ENCODE results near the gene CEBPA. TPM values are rescaled to one million over a fixed set of nuclear protein-coding genes. Genes with fewer than 3 reads are reported as not detected.

CEBPA gene
- 3.2 and 3.7 TPM in 2 replicates for total RNA-seq (2021)
- long read RNA-seq = 0 reads

DNA sequence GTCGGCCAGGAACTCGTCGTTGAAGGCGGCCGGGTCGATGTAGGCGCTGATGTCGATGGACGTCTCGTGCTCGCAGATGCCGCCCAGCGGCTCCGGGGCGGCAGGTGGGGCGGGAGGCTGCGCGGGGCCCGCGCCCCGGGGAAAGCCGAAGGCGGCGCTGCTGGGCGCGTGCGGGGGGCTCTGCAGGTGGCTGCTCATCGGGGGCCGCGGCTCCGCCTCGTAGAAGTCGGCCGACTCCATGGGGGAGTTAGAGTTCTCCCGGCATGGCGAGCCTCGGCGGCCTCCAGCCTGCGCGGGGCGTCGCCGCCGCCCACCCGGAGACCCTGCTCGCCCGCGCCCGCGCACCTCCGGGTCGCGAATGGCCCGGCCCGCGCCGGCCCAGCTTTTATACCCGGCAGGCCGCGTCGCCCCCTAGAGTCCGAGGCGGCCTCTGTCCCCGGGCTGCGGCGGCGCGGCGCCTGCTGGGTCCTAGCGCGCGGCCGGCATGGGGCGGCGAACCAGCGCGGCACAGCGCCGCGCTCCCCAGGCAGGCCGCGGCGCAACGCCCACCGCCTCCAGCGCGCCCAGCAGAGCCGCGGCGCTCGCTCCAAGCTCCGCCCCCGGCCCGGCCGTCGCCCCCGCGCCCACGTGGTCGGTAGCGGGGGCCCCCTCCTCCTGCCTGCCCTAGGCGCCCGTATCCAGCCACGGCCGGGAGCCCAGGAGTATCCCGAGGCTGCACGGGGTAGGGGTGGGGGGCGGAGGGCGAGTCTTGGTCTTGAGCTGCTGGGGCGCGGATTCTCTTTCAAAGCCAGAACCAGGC, at the start of gene CEBPA:
TSS of gene CEBPA (minus strand) at position 360 of the 799 bp plus-strand sequence. CDS start at position 240, 120 bp downstream.
- Histone ChIP-seq H2BK20ac (ENCODE audit: low read depth, low read length, poor library complexity, severe bottlenecking) (no peak within 1 kb of the TSS), H3K79me1 (ENCODE audit: insufficient read depth, low read depth, low read length, poor library complexity, severe bottlenecking) (no peaks in the 10 kb centered on the region), H3K23ac (ENCODE audit: insufficient read length, low read depth, low read length) (no peak within 1 kb of the TSS), H3K14ac (ENCODE audit: insufficient read depth, low read length) (peak within 1 kb of the TSS; percentile 67), H3K4me1 (ENCODE audit: insufficient read depth, low read length) (no peaks in the 10 kb centered on the region), H3K79me2 (ENCODE audit: insufficient read depth, low read length) (no peaks in the 10 kb centered on the region), H3K18ac (ENCODE audit: insufficient read length, low read depth, low read length) (peak within 1 kb of the TSS; percentile 74), H2AFZ (ENCODE audit: low read length) (no peak within 1 kb of the TSS), H4K8ac (replicated peaks; ENCODE audit: insufficient read length, low read depth, low read length) (no peak within 1 kb of the TSS), H2BK12ac (ENCODE audit: insufficient read length, low read depth, low read length) (no peak within 1 kb of the TSS), H2BK5ac (ENCODE audit: insufficient read length, low read length) (no peak within 1 kb of the TSS), H2BK120ac (ENCODE audit: low read depth, low read length, poor library complexity, severe bottlenecking) (no peak within 1 kb of the TSS), H3K27ac (ENCODE audit: insufficient read length, low read depth, low read length) (no peak within 1 kb of the TSS), H3K9ac (ENCODE audit: extremely low read depth, insufficient read length, low read length) (no peak within 1 kb of the TSS), H2AK5ac (ENCODE audit: insufficient read length, low read length) (no peak within 1 kb of the TSS), H4K20me1 (ENCODE audit: control insufficient read depth, insufficient read depth, insufficient read length) (no peaks in the 10 kb centered on the region), H4K5ac (ENCODE audit: insufficient read length, low read depth, low read length) (no peak within 1 kb of the TSS), H3K4me2 (ENCODE audit: insufficient read depth, insufficient read length, low read length) (peak within 1 kb of the TSS; percentile 62), H3K9me3 (ENCODE audit: control insufficient read depth, low read depth, low read length) (no peaks in the 10 kb centered on the region), H3K56ac (ENCODE audit: insufficient read length, low read depth, low read length) (no peak within 1 kb of the TSS), H4K91ac (ENCODE audit: insufficient read length, low read depth, low read length) (no peak within 1 kb of the TSS), H3T11ph (ENCODE audit: low read length) (no peak within 1 kb of the TSS), H3K4ac (ENCODE audit: low read depth, low read length) (no peak within 1 kb of the TSS), H2BK15ac (ENCODE audit: low read depth, low read length) (no peak within 1 kb of the TSS), H3K27me3 (ENCODE audit: insufficient read depth, low read length) (peaks cover 18% of the 10 kb centered on the region; the same call in 1 of the 2 replicates), H3K23me2 (ENCODE audit: insufficient read length, low read depth, low read length, poor library complexity, severe bottlenecking) (peaks cover 3% of the 10 kb centered on the region)
- Mint-ChIP-seq H3K27me3 (ENCODE audit: low read depth) (peaks cover 48% of the 10 kb centered on the region), H3K9me3 (no peaks in the 10 kb centered on the region), H3K4me1 (peaks cover 20 to 26% of the 10 kb centered on the region in 2 experiments), H3K27ac (no peak within 1 kb of the TSS), H3K4me3 (peak within 1 kb of the TSS; percentile 67 to 79), H3K36me3 (ENCODE audit: insufficient read depth in 1 of 3, low read depth in 3 of 3) (peaks cover 0 to 7% (median 0%) of the 10 kb centered on the region in 3 experiments; a peak in 1 of 7 replicates)
- TF ChIP-seq, protein P1, sequence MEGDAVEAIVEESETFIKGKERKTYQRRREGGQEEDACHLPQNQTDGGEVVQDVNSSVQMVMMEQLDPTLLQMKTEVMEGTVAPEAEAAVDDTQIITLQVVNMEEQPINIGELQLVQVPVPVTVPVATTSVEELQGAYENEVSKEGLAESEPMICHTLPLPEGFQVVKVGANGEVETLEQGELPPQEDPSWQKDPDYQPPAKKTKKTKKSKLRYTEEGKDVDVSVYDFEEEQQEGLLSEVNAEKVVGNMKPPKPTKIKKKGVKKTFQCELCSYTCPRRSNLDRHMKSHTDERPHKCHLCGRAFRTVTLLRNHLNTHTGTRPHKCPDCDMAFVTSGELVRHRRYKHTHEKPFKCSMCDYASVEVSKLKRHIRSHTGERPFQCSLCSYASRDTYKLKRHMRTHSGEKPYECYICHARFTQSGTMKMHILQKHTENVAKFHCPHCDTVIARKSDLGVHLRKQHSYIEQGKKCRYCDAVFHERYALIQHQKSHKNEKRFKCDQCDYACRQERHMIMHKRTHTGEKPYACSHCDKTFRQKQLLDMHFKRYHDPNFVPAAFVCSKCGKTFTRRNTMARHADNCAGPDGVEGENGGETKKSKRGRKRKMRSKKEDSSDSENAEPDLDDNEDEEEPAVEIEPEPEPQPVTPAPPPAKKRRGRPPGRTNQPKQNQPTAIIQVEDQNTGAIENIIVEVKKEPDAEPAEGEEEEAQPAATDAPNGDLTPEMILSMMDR (conservative IDR thresholded peaks at IDR 0.05) = peak; percentile 57; the same call in 2 of the 3 replicates
- WGBS (ENCODE audit: extremely low coverage, insufficient read length, low lambda C conversion rate) = no CpG with 5 or more reads among the region's 111 CpGs
- DNase-seq = peak; percentile 84

Data from H9 (cell line).